Lung (tissue), 12 donors: Measurements from ENCODE around the gene CLECL1. TPM values are rescaled to one million over a fixed set of nuclear protein-coding genes. Genes with fewer than 3 reads are reported as not detected.
"Not testable (repeated sequence)": the region's sequence is repeated elsewhere in the genome, so short reads cannot be mapped to it uniquely, and the experiment has no call there.

Source experiments
- ATAC-seq: fragments of 200-7000 bp; cut with Tn5 transposase; one replicate; pipeline ENCODE4 v1.9.1; 2020; ENCODE audit warnings: moderate number of reproducible peaks; ENCODE audit not compliant: insufficient read depth, low FRiP score
- DNase-seq, 3 donors: peaks; one replicate each; pipeline ENCODE4 v3.0.0-alpha.2; 2013 to 2017
- H3K27ac ChIP-seq, 2 donors: one replicate each; pipeline ENCODE4 v1.5.1; 2013; ENCODE audit warnings: mild to moderate bottlenecking in 2 of 2, moderate library complexity in 2 of 2, control low read depth in 1 of 2, inconsistent platforms in 1 of 2, low read depth in 1 of 2, low read length in 1 of 2
- H3K27me3 ChIP-seq, 3 donors: one replicate each; pipeline ENCODE4 v1.5.1; 2013; ENCODE audit warnings: low read length in 2 of 3; ENCODE audit not compliant: control insufficient read depth in 3 of 3, insufficient read depth in 3 of 3
- H3K36me3 ChIP-seq, 4 donors: one replicate each; pipeline ENCODE4 v1.5.1; 2013; ENCODE audit warnings: low read length in 4 of 4, mild to moderate bottlenecking in 1 of 4, moderate library complexity in 1 of 4; ENCODE audit not compliant: control insufficient read depth in 4 of 4, insufficient read depth in 4 of 4
- H3K4me1 ChIP-seq, 5 donors: one replicate each; pipeline ENCODE4 v1.5.1; 2013; ENCODE audit warnings: low read length in 5 of 5, mild to moderate bottlenecking in 2 of 5, moderate library complexity in 1 of 5; ENCODE audit not compliant: control insufficient read depth in 5 of 5, insufficient read depth in 5 of 5
- H3K4me3 ChIP-seq: one replicate; pipeline ENCODE4 v1.5.1; 2013; ENCODE audit warnings: mild to moderate bottlenecking, control low read depth, moderate library complexity
- H3K9ac ChIP-seq, 2 donors: one replicate each; pipeline ENCODE4 v1.5.1; 2013; ENCODE audit warnings: low read length in 2 of 2, control low read depth in 1 of 2; ENCODE audit not compliant: insufficient read depth in 1 of 2
- H3K9me3 ChIP-seq, 4 donors: one replicate each; pipeline ENCODE4 v1.5.1; 2013; ENCODE audit warnings: low read length in 3 of 4, mild to moderate bottlenecking in 1 of 4, moderate library complexity in 1 of 4; ENCODE audit not compliant: control insufficient read depth in 4 of 4, insufficient read depth in 3 of 4
- CTCF ChIP-seq: IDR thresholded peaks from 2 replicates; pipeline ENCODE4 v1.5.1; 2012; ENCODE audit warnings: mild to moderate bottlenecking; ENCODE audit errors: control extremely low read depth, extremely low read depth
- WGBS, 2 donors: extraction: QIAGEN DNeasy Blood & Tissue Kit; methylation state at CpG; one replicate each; pipeline ENCODE4 v1.1.7; 2013; 5-methylcytosine and 5-hydroxymethylcytosine counted together
- polyA plus RNA-seq, 2 donors: library from polyadenylated mRNA; stranded (reverse); fragments of 200-250 nt; gene quantifications; one replicate each; pipeline ENCODE4 v1.2.1, GENCODE V29; 2013
- total RNA-seq, 2 donors: library from RNA; depleted of rRNA in 1 of 2; stranded (reverse); fragments of >200 nt in 1 of 2; gene quantifications; one replicate each; pipeline ENCODE4 v1.2.1, GENCODE V29; 2014 to 2021
- donor health status: control.
- donor health status: control.
- donor health status: Bipolar disorder and iron deficiency.
- donor health status: healthy.
- donor health status: DM: yes; HTN: yes; CAD: no.

CLECL1 gene
- total and polyA plus RNA-seq, 4 donors: 0.72 to 2.1 (median 1.3) TPM

- DNase-seq: peak; percentile 21 to 47 (median 41)
- H3K9me3 ChIP-seq, H3K27me3 ChIP-seq, H3K4me1 ChIP-seq, H3K9ac ChIP-seq, H3K36me3 ChIP-seq, H3K4me3 ChIP-seq, ATAC-seq: not testable (repeated sequence)
- H3K27ac ChIP-seq: peak overlapping the region in 1 of 2 donors; percentile 41
- WGBS, 2 donors: 71 to 84% methylated on average over 46 to 54 of the region's 54 CpGs
Measured at GRCh38 chr12:9739404-9740105, 6.7 kb upstream of the CLECL1 start.

DNA sequence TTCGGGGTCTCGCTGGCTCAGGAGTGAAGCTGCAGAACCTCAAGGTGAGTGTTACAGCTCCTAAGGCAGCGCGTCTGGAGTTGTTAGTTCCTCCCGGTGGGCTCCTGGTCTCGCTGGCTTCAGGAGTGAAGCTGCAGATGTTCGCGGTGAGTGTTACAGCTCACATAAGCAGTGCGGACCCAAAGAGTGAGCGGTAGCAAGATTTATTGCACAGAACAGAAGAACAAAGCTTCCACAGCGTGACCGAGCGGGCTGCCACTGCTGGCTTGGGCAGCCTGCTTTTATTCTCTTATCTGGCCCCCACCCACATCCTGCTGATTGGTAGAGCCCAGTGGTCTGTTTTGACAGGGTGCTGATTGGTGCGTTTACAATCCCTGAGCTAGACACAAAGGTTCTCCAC lies 6.0 kb upstream of the CLECL1 start:
- not testable (repeated sequence) for ATAC-seq, H3K36me3 ChIP-seq, H3K27ac ChIP-seq, H3K9me3 ChIP-seq, H3K4me3 ChIP-seq, H3K27me3 ChIP-seq, DNase-seq, H3K4me1 ChIP-seq, H3K9ac ChIP-seq
- WGBS, 2 donors: 68 to 92% methylated on average over 14 of the region's 14 CpGs

GRCh38 chr12:9736936-9737705 lies 4.2 kb upstream of the CLECL1 start:
- Histone ChIP-seq H3K27me3 (no peaks in the 10 kb centered on the region), H3K27ac (no peak overlapping the region), H3K4me1 (peaks cover 0 to 8% (median 0%) of the 10 kb centered on the region in 5 donors), H3K9me3 (no peaks in the 10 kb centered on the region), H3K4me3 (no peak overlapping the region), H3K9ac (no peak overlapping the region), H3K36me3 (no peaks in the 10 kb centered on the region)
- DNase-seq (peak in 1 of 3 donors; percentile 18), ATAC-seq (no peak)
- no peak for TF ChIP-seq CTCF
- WGBS, 2 donors: 17 to 41% methylated on average over 3 of the region's 3 CpGs

DNA sequence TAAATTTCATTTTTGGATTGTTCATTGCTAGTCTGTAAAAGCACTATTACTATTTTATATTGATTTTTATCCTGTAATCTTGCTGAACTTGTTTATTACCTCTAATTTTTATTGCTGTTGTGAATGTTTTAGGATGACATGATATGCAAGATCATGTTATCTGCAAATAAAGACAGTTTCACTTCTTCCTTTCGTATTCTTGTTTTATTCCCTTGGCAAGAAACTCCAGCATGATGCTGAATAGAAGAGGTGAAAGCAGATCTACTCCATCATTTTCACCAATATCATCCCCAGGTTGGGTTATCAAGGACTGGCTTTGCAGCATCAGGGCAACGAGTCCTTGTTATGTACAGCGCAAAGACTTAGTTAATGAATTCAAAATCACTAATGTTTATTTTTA lies 2.7 kb upstream of the CLECL1 start:
- 83 to 87% methylated on average over 3 of the region's 3 CpGs for WGBS, 2 donors
- Histone ChIP-seq H3K9me3 (no peaks in the 10 kb centered on the region), H3K36me3 (no peaks in the 10 kb centered on the region), H3K4me3 (no peak overlapping the region), H3K27me3 (no peaks in the 10 kb centered on the region), H3K9ac (no peak overlapping the region), H3K4me1 (peaks cover 0 to 8% (median 0%) of the 10 kb centered on the region in 5 donors), H3K27ac (no peak overlapping the region)
- ATAC-seq (no peak), DNase-seq (no peak)
- TF ChIP-seq CTCF: no peak
